ENCODE data around the gene ARAP2. TPM values are rescaled to one million over a fixed set of nuclear protein-coding genes. Genes with fewer than 3 reads are reported as not detected.

The ARAP2 gene
- 11.7 and 22.7 TPM in 2 replicates for total RNA-seq
- 5.9 and 8.8 TPM in 2 replicates for polyA plus RNA-seq

- DNase-seq (ENCODE audit: low spot score): peak; percentile 90
- WGBS (ENCODE audit: low lambda C conversion rate, missing lambda C conversion rate): 3% methylated on average over 64 of the region's 81 CpGs
- Histone ChIP-seq H4K20me1 (ENCODE audit: insufficient read depth, poor library complexity, severe bottlenecking) (no peaks in the 10 kb centered on the region), H3K4me2 (peak within 1 kb of the TSS; percentile 83), H3K4me1 (ENCODE audit: insufficient read depth) (no peaks in the 10 kb centered on the region), H2AFZ (peak within 1 kb of the TSS; percentile 79), H3K36me3 (replicated peaks; ENCODE audit: insufficient read depth, low read depth) (no peaks in the 10 kb centered on the region), H3K27ac (peak within 1 kb of the TSS; percentile 94), H3K27me3 (no peaks in the 10 kb centered on the region), H3K79me2 (peaks cover 27% of the 10 kb centered on the region), H3K9me3 (ENCODE audit: low read depth) (no peaks in the 10 kb centered on the region), H3K9me2 (replicated peaks; ENCODE audit: insufficient read depth) (no peaks in the 10 kb centered on the region), H3K4me3 (peak within 1 kb of the TSS; percentile 89)
- TF ChIP-seq CTCF (IDR thresholded peaks at IDR 0.05; ENCODE audit: poor library complexity): peak; percentile 24
- no peak for TF ChIP-seq EZH2phosphoT487 (IDR thresholded peaks at IDR 0.05; ENCODE audit: low read depth, severe bottlenecking, unreplicated experiment)
Measured at GRCh38 chr4:36244257-36245082, at the start of gene ARAP2. Gene ARAP2 (minus strand): TSS chr4:36244514. CDS start chr4:36229486, 15,028 bp downstream.

- Histone ChIP-seq H3K79me2 (no peaks in the 10 kb centered on the region), H3K27me3 (no peaks in the 10 kb centered on the region), H3K9me3 (ENCODE audit: low read depth) (no peaks in the 10 kb centered on the region), H3K36me3 (replicated peaks; ENCODE audit: insufficient read depth, low read depth) (no peaks in the 10 kb centered on the region), H3K4me3 (no peak overlapping the region), H2AFZ (no peak overlapping the region), H3K27ac (no peak overlapping the region), H3K4me2 (no peak overlapping the region), H3K9me2 (replicated peaks; ENCODE audit: insufficient read depth) (no peaks in the 10 kb centered on the region), H3K4me1 (ENCODE audit: insufficient read depth) (peaks cover 4% of the 10 kb centered on the region), H4K20me1 (ENCODE audit: insufficient read depth, poor library complexity, severe bottlenecking) (no peaks in the 10 kb centered on the region)
- WGBS (ENCODE audit: low lambda C conversion rate, missing lambda C conversion rate): 89% methylated on average over 7 of the region's 7 CpGs
- no peak for DNase-seq (ENCODE audit: low spot score)
- no peak for TF ChIP-seq CTCF (IDR thresholded peaks at IDR 0.05; ENCODE audit: poor library complexity)
- TF ChIP-seq EZH2 (IDR thresholded peaks at IDR 0.05; ENCODE audit: borderline replicate concordance): no peak
- no peak for TF ChIP-seq EZH2phosphoT487 (IDR thresholded peaks at IDR 0.05; ENCODE audit: low read depth, severe bottlenecking, unreplicated experiment)
Measured at GRCh38 chr4:36292556-36293188, 48.4 kb upstream of the ARAP2 start.

- Histone ChIP-seq H4K20me1 (ENCODE audit: insufficient read depth, poor library complexity, severe bottlenecking) (no peaks in the 10 kb centered on the region), H3K4me3 (no peak overlapping the region), H3K27ac (no peak overlapping the region), H3K79me2 (no peaks in the 10 kb centered on the region), H3K4me2 (no peak overlapping the region), H3K36me3 (replicated peaks; ENCODE audit: insufficient read depth, low read depth) (no peaks in the 10 kb centered on the region), H3K9me2 (replicated peaks; ENCODE audit: insufficient read depth) (no peaks in the 10 kb centered on the region), H2AFZ (no peak overlapping the region), H3K9me3 (ENCODE audit: low read depth) (no peaks in the 10 kb centered on the region), H3K4me1 (ENCODE audit: insufficient read depth) (peaks cover 4% of the 10 kb centered on the region), H3K27me3 (no peaks in the 10 kb centered on the region)
- DNase-seq (ENCODE audit: low spot score): no peak
- WGBS (ENCODE audit: low lambda C conversion rate, missing lambda C conversion rate): 60% methylated on average over 2 of the region's 2 CpGs
- TF ChIP-seq EZH2phosphoT487 (IDR thresholded peaks at IDR 0.05; ENCODE audit: low read depth, severe bottlenecking, unreplicated experiment) (no peak), EZH2 (IDR thresholded peaks at IDR 0.05; ENCODE audit: borderline replicate concordance) (no peak), CTCF (IDR thresholded peaks at IDR 0.05; ENCODE audit: poor library complexity) (no peak)
Measured at GRCh38 chr4:36290641-36291040, 46.3 kb upstream of the ARAP2 start.
